Fibroblast of lung (primary cell): Measurements from ENCODE around the gene BBX.

Source experiments
- CTCF ChIP-seq, 2 donors: IDR thresholded peaks in 1 of 2; conservative IDR thresholded peaks in 1 of 2; 1 replicate in 1 of 2; 2 replicates in 1 of 2; pipeline ENCODE4 v1.5.1; 2011 to 2012; ENCODE audit warnings: low read length in 2 of 2, control low read depth in 1 of 2, inconsistent platforms in 1 of 2, low read depth in 1 of 2, mild to moderate bottlenecking in 1 of 2
- EZH2 ChIP-seq: IDR thresholded peaks from 2 replicates; pipeline ENCODE4 v1.5.1; 2012; ENCODE audit warnings: low read length, control low read depth, mild to moderate bottlenecking; ENCODE audit errors: missing control alignments

DNA sequence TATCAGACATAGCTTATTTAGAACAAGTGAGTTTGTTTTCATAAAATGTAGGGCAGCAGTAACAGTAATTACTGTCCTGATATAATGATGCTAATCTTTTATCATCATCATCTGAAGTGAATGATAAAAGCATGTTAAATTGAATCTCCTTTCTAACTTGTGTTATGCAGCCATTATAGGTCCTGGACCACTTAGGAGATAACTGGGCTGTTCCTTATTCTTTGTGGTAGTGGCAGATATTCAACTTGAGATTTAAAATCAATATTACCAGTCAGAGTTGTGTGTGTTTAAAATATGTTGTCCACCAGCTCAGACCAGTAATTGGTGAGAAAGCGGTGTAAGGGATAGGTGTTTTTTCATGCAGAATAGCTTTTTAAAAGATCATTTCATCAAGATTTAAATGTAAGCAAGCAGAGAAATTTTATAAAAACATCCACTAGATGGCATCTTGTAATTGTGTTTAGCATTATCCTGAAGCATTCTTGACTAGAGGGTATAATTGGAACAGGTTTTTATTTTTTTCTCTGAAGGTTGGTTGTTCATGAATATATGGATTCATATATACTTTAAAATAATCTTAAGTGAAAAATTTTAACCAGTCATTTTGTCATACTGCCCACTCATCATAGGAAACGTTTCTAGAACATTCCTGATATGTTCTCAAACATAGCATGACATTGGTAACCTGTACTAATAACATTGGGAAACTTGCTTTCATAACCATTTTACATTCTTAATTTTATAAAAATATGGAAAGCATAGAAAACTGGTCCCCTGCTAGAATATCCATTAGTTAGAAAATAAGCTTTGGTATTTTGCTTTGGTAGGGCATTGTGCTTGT, 153.9 kb downstream of the BBX start:
- peak; percentile 15 to 47 for TF ChIP-seq CTCF (conservative IDR thresholded peaks at IDR 0.05 in 1 of 2, IDR thresholded peaks at IDR 0.05 in 1 of 2; ENCODE audit: low read depth in 1 of 2, low read length in 2 of 2)
- TF ChIP-seq EZH2: no peak
